Esophagus (tissue), 2 donors: ENCODE results near the gene BRF1. TPM values are rescaled to one million over a fixed set of nuclear protein-coding genes. Genes with fewer than 3 reads are reported as not detected.

ENCODE experiments used
- H3K27ac ChIP-seq, 2 donors: one replicate each; pipeline ENCODE4 v1.5.1; 2013; ENCODE audit warnings: low read depth in 2 of 2, mild to moderate bottlenecking in 2 of 2, inconsistent platforms in 1 of 2, low read length in 1 of 2, moderate library complexity in 1 of 2
- H3K27me3 ChIP-seq, 2 donors: one replicate each; pipeline ENCODE4 v1.6.1; 2013; ENCODE audit warnings: low read length in 2 of 2, control low read depth in 1 of 2, mild to moderate bottlenecking in 1 of 2; ENCODE audit not compliant: insufficient read depth in 2 of 2, control insufficient read depth in 1 of 2
- H3K36me3 ChIP-seq, 2 donors: one replicate each; pipeline ENCODE4 v1.6.1; 2013; ENCODE audit warnings: low read length in 1 of 2; ENCODE audit not compliant: control insufficient read depth in 2 of 2, insufficient read depth in 2 of 2
- H3K4me1 ChIP-seq, 2 donors: one replicate each; pipeline ENCODE4 v1.6.1; 2013; ENCODE audit warnings: low read length in 1 of 2; ENCODE audit not compliant: control insufficient read depth in 2 of 2, insufficient read depth in 2 of 2
- H3K4me3 ChIP-seq, 2 donors: one replicate each; pipeline ENCODE4 v1.5.1; 2013; ENCODE audit warnings: low read length in 2 of 2, mild to moderate bottlenecking in 2 of 2, low read depth in 1 of 2, moderate library complexity in 1 of 2
- H3K9me3 ChIP-seq, 2 donors: one replicate each; pipeline ENCODE4 v1.6.1; 2013; ENCODE audit warnings: mild to moderate bottlenecking in 2 of 2, low read depth in 1 of 2, low read length in 1 of 2, moderate library complexity in 1 of 2; ENCODE audit not compliant: control insufficient read depth in 2 of 2, insufficient read depth in 1 of 2
- WGBS, 2 donors: extraction: QIAGEN DNeasy Blood & Tissue Kit; methylation state at CpG; one replicate each; pipeline ENCODE4 v1.1.7; 2013; 5-methylcytosine and 5-hydroxymethylcytosine counted together
- polyA plus RNA-seq, 2 donors: library from polyadenylated mRNA; stranded (reverse); fragments of 200-250 nt; gene quantifications; one replicate each; pipeline ENCODE4 v1.2.3, GENCODE V29; 2013
- donor health status: healthy with polysubstance abuse.
- donor health status: Bipolar disorder and iron deficiency.

The BRF1 gene
- polyA plus RNA-seq, 2 donors: 11.1 to 30.2 TPM

- peak overlapping the region; percentile 65 to 72 for H3K4me3 ChIP-seq
- H3K9me3 ChIP-seq: no peaks in the 10 kb centered on the region
- no peaks in the 10 kb centered on the region for H3K27me3 ChIP-seq
- WGBS, 2 donors: 33 to 42% methylated on average over 42 of the region's 42 CpGs
- peak overlapping the region; percentile 75 to 97 for H3K27ac ChIP-seq
- H3K4me1 ChIP-seq: peaks cover 11% of the 10 kb centered on the region in 2 donors
- peaks cover 8 to 32% of the 10 kb centered on the region in 2 donors for H3K36me3 ChIP-seq
Measured at GRCh38 chr14:105247715-105248367, 53.0 kb downstream of the BRF1 start.

GRCh38 chr14:105247026-105247425, 53.8 kb downstream of the BRF1 start:
- peaks cover 11% of the 10 kb centered on the region in 2 donors for H3K4me1 ChIP-seq
- no peak overlapping the region for H3K27ac ChIP-seq
- peaks cover 8 to 23% of the 10 kb centered on the region in 2 donors for H3K36me3 ChIP-seq
- 93 to 94% methylated on average over 16 of the region's 16 CpGs for WGBS, 2 donors
- no peaks in the 10 kb centered on the region for H3K27me3 ChIP-seq
- H3K9me3 ChIP-seq: no peaks in the 10 kb centered on the region
- no peak overlapping the region for H3K4me3 ChIP-seq

- Histone ChIP-seq H3K9me3 (no peaks in the 10 kb centered on the region), H3K36me3 (peaks cover 0 to 11% of the 10 kb centered on the region in 2 donors), H3K4me3 (no peak overlapping the region), H3K27me3 (no peaks in the 10 kb centered on the region), H3K27ac (no peak overlapping the region), H3K4me1 (peaks cover 6 to 8% of the 10 kb centered on the region in 2 donors)
- WGBS, 2 donors: 77 to 94% methylated on average over 10 of the region's 10 CpGs
Measured at GRCh38 chr14:105244334-105244733, 56.5 kb downstream of the BRF1 start.

- H3K27ac ChIP-seq: no peak overlapping the region
- no peaks in the 10 kb centered on the region for H3K27me3 ChIP-seq
- no peaks in the 10 kb centered on the region for H3K9me3 ChIP-seq
- H3K4me1 ChIP-seq: no peaks in the 10 kb centered on the region
- H3K4me3 ChIP-seq: no peak overlapping the region
- WGBS, 2 donors: 87 to 97% methylated on average over 19 of the region's 19 CpGs
- peaks cover 0 to 11% of the 10 kb centered on the region in 2 donors for H3K36me3 ChIP-seq
Measured at GRCh38 chr14:105241641-105242040, 59.2 kb downstream of the BRF1 start.

GRCh38 chr14:105240811-105241576, 59.8 kb downstream of the BRF1 start:
- H3K27ac ChIP-seq: no peak overlapping the region
- no peaks in the 10 kb centered on the region for H3K9me3 ChIP-seq
- no peaks in the 10 kb centered on the region for H3K4me1 ChIP-seq
- H3K36me3 ChIP-seq: peaks cover 0 to 11% of the 10 kb centered on the region in 2 donors
- no peak overlapping the region for H3K4me3 ChIP-seq
- no peaks in the 10 kb centered on the region for H3K27me3 ChIP-seq
- 93 to 96% methylated on average over 27 of the region's 31 CpGs for WGBS, 2 donors

- Histone ChIP-seq H3K27me3 (no peaks in the 10 kb centered on the region), H3K4me1 (peaks cover 3 to 4% of the 10 kb centered on the region in 2 donors), H3K9me3 (no peaks in the 10 kb centered on the region), H3K36me3 (peaks cover 5 to 13% of the 10 kb centered on the region in 2 donors), H3K27ac (no peak overlapping the region), H3K4me3 (no peak overlapping the region)
- 90 to 92% methylated on average over 18 of the region's 18 CpGs for WGBS, 2 donors
Measured at GRCh38 chr14:105229099-105229655, 71.6 kb downstream of the BRF1 start.

GRCh38 chr14:105228562-105228961, 72.2 kb downstream of the BRF1 start:
- no peak overlapping the region for H3K4me3 ChIP-seq
- H3K9me3 ChIP-seq: no peaks in the 10 kb centered on the region
- no peaks in the 10 kb centered on the region for H3K27me3 ChIP-seq
- WGBS, 2 donors: 80 to 83% methylated on average over 16 to 17 of the region's 17 CpGs
- H3K27ac ChIP-seq: no peak overlapping the region
- H3K36me3 ChIP-seq: peaks cover 5 to 13% of the 10 kb centered on the region in 2 donors
- H3K4me1 ChIP-seq: peaks cover 3 to 4% of the 10 kb centered on the region in 2 donors

- 96 to 97% methylated on average over 14 of the region's 14 CpGs for WGBS, 2 donors
- H3K27ac ChIP-seq: no peak overlapping the region
- no peaks in the 10 kb centered on the region for H3K9me3 ChIP-seq
- peaks cover 3 to 4% of the 10 kb centered on the region in 2 donors for H3K4me1 ChIP-seq
- no peaks in the 10 kb centered on the region for H3K27me3 ChIP-seq
- no peak overlapping the region for H3K4me3 ChIP-seq
- peaks cover 5 to 13% of the 10 kb centered on the region in 2 donors for H3K36me3 ChIP-seq
Measured at GRCh38 chr14:105227346-105227745, 73.5 kb downstream of the BRF1 start.

GRCh38 chr14:105226198-105226597, 74.6 kb downstream of the BRF1 start:
- Histone ChIP-seq H3K36me3 (peaks cover 5 to 18% of the 10 kb centered on the region in 2 donors), H3K27ac (no peak overlapping the region)

More at GRCh38 chr14:105226198-105226597, 74.6 kb downstream of the BRF1 start:
- Histone ChIP-seq H3K27me3 (no peaks in the 10 kb centered on the region), H3K4me3 (no peak overlapping the region), H3K9me3 (no peaks in the 10 kb centered on the region), H3K4me1 (peaks cover 3 to 4% of the 10 kb centered on the region in 2 donors)
- WGBS, 2 donors: 96 to 97% methylated on average over 10 of the region's 10 CpGs
